Common myeloid progenitor, CD34-positive (primary cell): Measurements from ENCODE around the gene FOXD4L4. TPM values are rescaled to one million over a fixed set of nuclear protein-coding genes. Genes with fewer than 3 reads are reported as not detected.
"Not testable (repeated sequence)": the region's sequence is repeated elsewhere in the genome, so short reads cannot be mapped to it uniquely, and the experiment has no call there.

ENCODE experiments used
- CTCF ChIA-PET: fragments of 350-600 bp; sonication (Branson Sonifier 250); formaldehyde crosslinking; loops from one replicate; lab custom pipeline; 2021; ENCODE audit warnings: antibody characterized with exemption; lab: Charles Lee
- POLR2A ChIA-PET: fragments of 350-600 bp; sonication (Branson Sonifier 250); formaldehyde crosslinking; loops from one replicate; lab custom pipeline; 2021; ENCODE audit warnings: antibody characterized with exemption; lab: Charles Lee
- DNase-seq, 3 donors: peaks; one replicate each; pipeline versions ENCODE4 v3.0.0 to v3.0.0-alpha.2; 2013
- H3K27ac ChIP-seq, 2 experiments: 1 replicate in 1 of 2; 2 replicates in 1 of 2; pipeline ENCODE4 v1.7.0; 2013; ENCODE audit warnings: inconsistent platforms in 2 of 2, low read length in 2 of 2, mild to moderate bottlenecking in 2 of 2, low read depth in 1 of 2, moderate library complexity in 1 of 2; ENCODE audit not compliant: severe bottlenecking in 2 of 2, insufficient read depth in 1 of 2, poor library complexity in 1 of 2
- H3K27me3 ChIP-seq, 5 experiments: replicated peaks in 2 of 5; 1 replicate in 3 of 5; 2 replicates in 2 of 5; pipeline versions ENCODE4 v1.6.1 to v1.7.0; 2013; ENCODE audit warnings: low read length in 4 of 5, mild to moderate bottlenecking in 2 of 5, moderate library complexity in 2 of 5, inconsistent platforms in 1 of 5; ENCODE audit not compliant: insufficient read depth in 5 of 5, control insufficient read depth in 4 of 5
- H3K36me3 ChIP-seq, 4 experiments: 1 replicate in 2 of 4; 2 replicates in 2 of 4; pipeline versions ENCODE4 v1.6.1 to v1.7.0; 2013; ENCODE audit warnings: low read length in 3 of 4, control low read depth in 1 of 4, mild to moderate bottlenecking in 1 of 4; ENCODE audit not compliant: control insufficient read depth in 4 of 4, insufficient read depth in 4 of 4
- H3K4me1 ChIP-seq, 4 experiments: 1 replicate in 3 of 4; 2 replicates in 1 of 4; pipeline versions ENCODE4 v1.6.1 to v1.7.1; 2013; ENCODE audit warnings: low read length in 3 of 4, mild to moderate bottlenecking in 3 of 4, control low read depth in 1 of 4, inconsistent platforms in 1 of 4, moderate library complexity in 1 of 4; ENCODE audit not compliant: control insufficient read depth in 4 of 4, insufficient read depth in 4 of 4; ENCODE audit errors: control extremely low read depth in 1 of 4
- H3K4me3 ChIP-seq, 7 experiments: 1 replicate in 4 of 7; 2 replicates in 3 of 7; pipeline versions ENCODE4 v1.5.1 to v1.7.0; 2013; ENCODE audit warnings: mild to moderate bottlenecking in 7 of 7, low read length in 6 of 7, moderate library complexity in 6 of 7, inconsistent platforms in 2 of 7, low read depth in 2 of 7, control low read depth in 1 of 7; ENCODE audit not compliant: insufficient read depth in 4 of 7, control insufficient read depth in 1 of 7; ENCODE audit errors: extremely low read depth in 1 of 7
- H3K9me3 ChIP-seq, 5 experiments: 1 replicate in 4 of 5; 2 replicates in 1 of 5; pipeline versions ENCODE4 v1.6.1 to v1.7.1; 2013; ENCODE audit warnings: low read length in 4 of 5, mild to moderate bottlenecking in 2 of 5, inconsistent platforms in 1 of 5, low read depth in 1 of 5, moderate library complexity in 1 of 5; ENCODE audit not compliant: control insufficient read depth in 4 of 5, insufficient read depth in 2 of 5; ENCODE audit errors: control extremely low read depth in 1 of 5
- WGBS: methylation state at CpG from one replicate; pipeline ENCODE4 v1.1.5; 2013; ENCODE audit not compliant: insufficient coverage; 5-methylcytosine and 5-hydroxymethylcytosine counted together
- polyA plus RNA-seq: library from polyadenylated mRNA; unstranded; fragments of 120-200 nt; gene quantifications from one replicate; pipeline ENCODE4 v1.2.1, GENCODE V29; 2013

FOXD4L4 gene
- polyA plus RNA-seq, result 0.03 TPM

DNA sequence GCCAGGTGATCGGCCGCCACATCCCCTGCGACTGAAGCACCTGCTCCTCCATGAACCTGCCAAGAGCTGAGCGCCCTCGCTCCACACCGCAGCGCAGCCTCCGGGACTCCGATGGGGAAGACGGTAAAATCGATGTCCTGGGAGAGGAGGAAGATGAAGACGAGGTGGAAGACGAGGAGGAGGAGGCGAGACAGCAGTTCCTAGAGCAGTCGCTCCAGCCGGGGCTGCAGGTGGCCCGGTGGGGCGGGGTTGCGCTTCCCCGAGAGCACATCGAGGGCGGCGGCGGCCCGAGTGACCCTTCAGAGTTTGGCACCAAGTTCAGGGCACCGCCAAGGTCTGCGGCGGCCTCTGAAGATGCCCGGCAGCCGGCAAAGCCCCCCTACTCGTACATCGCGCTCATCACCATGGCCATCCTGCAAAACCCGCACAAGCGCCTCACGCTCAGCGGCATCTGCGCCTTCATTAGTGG, at the start of gene FOXD4L4:
TSS of gene FOXD4L4 (plus strand) at position 51 of the 469 bp plus-strand sequence. CDS start at position 51, 0 bp downstream.
- H3K9me3 ChIP-seq, POLR2A ChIA-PET, H3K27me3 ChIP-seq, H3K27ac ChIP-seq, DNase-seq, H3K4me3 ChIP-seq, H3K36me3 ChIP-seq, CTCF ChIA-PET, H3K4me1 ChIP-seq: not testable (repeated sequence)
- no CpG with 5 or more reads among the region's 38 CpGs for WGBS

DNA sequence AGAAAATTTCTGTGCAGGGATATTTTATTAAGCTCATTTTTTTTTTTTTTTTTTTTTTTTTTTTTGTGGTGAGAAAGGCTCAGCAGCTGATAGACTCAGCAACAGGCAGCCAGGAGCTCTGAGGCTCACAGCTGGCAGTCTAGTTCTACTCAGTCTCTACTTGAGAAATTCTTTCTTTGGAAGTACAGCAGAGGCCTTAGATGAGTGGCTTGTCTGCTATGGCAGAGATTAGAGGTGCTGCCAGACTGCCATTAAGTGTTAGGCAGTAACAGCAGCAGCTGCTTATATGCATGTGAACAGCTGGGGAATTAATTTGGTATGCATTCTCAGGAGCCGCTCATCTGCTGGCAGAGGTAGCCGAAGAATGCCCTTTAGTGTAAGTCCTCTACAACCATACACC, 33.4 kb upstream of the FOXD4L4 start:
- H3K27me3 ChIP-seq, H3K36me3 ChIP-seq, DNase-seq, CTCF ChIA-PET, H3K9me3 ChIP-seq, H3K4me3 ChIP-seq, POLR2A ChIA-PET, H3K4me1 ChIP-seq, H3K27ac ChIP-seq: not testable (repeated sequence)
- WGBS, result no CpG with 5 or more reads among the region's 2 CpGs

DNA sequence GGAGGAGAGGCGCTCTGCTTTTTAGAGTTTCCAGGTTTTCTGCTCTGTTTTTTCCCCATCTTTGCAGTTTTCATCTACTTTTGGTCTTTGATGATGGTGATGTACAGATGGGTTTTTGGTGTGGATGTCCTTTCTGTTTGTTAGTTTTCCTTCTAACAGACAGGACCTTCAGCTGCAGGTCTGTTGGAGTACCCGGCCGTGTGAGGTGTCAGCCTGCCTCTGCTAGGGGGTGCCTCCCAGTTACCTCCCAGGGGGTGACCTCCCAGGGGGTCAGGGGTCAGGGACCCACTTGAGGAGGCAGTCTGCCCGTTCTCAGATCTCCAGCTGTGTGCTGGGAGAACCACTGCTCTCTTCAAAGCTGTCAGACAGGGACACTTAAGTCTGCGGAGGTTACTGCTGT, 22.5 kb upstream of the FOXD4L4 start:
- CTCF ChIA-PET, H3K27ac ChIP-seq, H3K36me3 ChIP-seq, H3K9me3 ChIP-seq, H3K4me3 ChIP-seq, DNase-seq, H3K27me3 ChIP-seq, POLR2A ChIA-PET, H3K4me1 ChIP-seq: not testable (repeated sequence)
- no CpG with 5 or more reads among the region's 5 CpGs for WGBS

DNA sequence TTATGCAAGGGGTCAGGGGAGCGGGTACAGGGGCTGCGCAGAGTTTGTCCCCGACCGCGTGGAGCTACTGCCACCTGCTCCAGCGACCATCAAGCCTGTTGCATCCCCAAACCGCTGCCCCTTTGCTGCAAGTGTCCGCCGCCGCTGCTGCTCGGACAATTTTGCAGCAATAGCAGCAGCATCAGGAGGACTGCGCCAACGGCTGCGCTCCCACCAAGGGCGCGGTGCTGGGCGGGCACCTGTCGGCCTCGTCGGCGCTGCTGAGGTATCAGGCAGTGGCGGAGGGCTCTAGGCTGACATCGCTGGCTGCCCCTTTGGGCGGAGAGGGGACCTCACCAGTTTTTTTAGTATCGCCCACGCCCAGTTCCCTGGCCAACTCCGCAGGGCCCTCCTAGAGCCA, 1.2 kb downstream of the FOXD4L4 start:
- DNase-seq, POLR2A ChIA-PET, H3K4me1 ChIP-seq, H3K4me3 ChIP-seq, H3K27me3 ChIP-seq, H3K27ac ChIP-seq, CTCF ChIA-PET, H3K9me3 ChIP-seq, H3K36me3 ChIP-seq: not testable (repeated sequence)
- WGBS, result no CpG with 5 or more reads among the region's 27 CpGs
